ENCODE results near the gene DPY19L1.

The DPY19L1 gene

GRCh38 chr7:35021445-35021844 lies 15.8 kb downstream of the DPY19L1 start:
- H3K4me3 ChIP-seq: no peak overlapping the region
- H3K27ac ChIP-seq: no peak overlapping the region
- no peak for DNase-seq (ENCODE audit: low spot score)
- TF ChIP-seq CTCF (IDR thresholded peaks at IDR 0.05): no peak

GRCh38 chr7:35019801-35020200 lies 17.5 kb downstream of the DPY19L1 start:
- H3K27ac ChIP-seq: no peak overlapping the region
- TF ChIP-seq CTCF (IDR thresholded peaks at IDR 0.05): no peak
- DNase-seq (ENCODE audit: low spot score): no peak
- H3K4me3 ChIP-seq: no peak overlapping the region

- H3K27ac ChIP-seq: no peak overlapping the region
- TF ChIP-seq CTCF (IDR thresholded peaks at IDR 0.05): no peak
These were observed 18.0 kb downstream of the DPY19L1 start for GRCh38 chr7:35019179-35019729.

GRCh38 chr7:35015346-35015859 lies 21.9 kb downstream of the DPY19L1 start:
- Histone ChIP-seq H3K27ac (no peak overlapping the region), H3K4me3 (no peak overlapping the region)
- DNase-seq (ENCODE audit: low spot score): no peak
- no peak for TF ChIP-seq CTCF (IDR thresholded peaks at IDR 0.05)

More at GRCh38 chr7:35019179-35019729, 18.0 kb downstream of the DPY19L1 start:
- DNase-seq (ENCODE audit: low spot score): no peak
- H3K4me3 ChIP-seq: no peak overlapping the region

GRCh38 chr7:35012160-35012559 lies 25.1 kb downstream of the DPY19L1 start:
- no peak overlapping the region for H3K4me3 ChIP-seq
- H3K27ac ChIP-seq: no peak overlapping the region
- no peak for DNase-seq (ENCODE audit: low spot score)
- no peak for TF ChIP-seq CTCF (IDR thresholded peaks at IDR 0.05)

- Histone ChIP-seq H3K4me3 (no peak overlapping the region), H3K27ac (no peak overlapping the region)
- TF ChIP-seq CTCF (IDR thresholded peaks at IDR 0.05): no peak
These were observed 26.2 kb downstream of the DPY19L1 start for GRCh38 chr7:35011085-35011484.

GRCh38 chr7:35007768-35008167 lies 29.5 kb downstream of the DPY19L1 start:
- no peak overlapping the region for H3K4me3 ChIP-seq
- TF ChIP-seq CTCF (IDR thresholded peaks at IDR 0.05): no peak
- DNase-seq (ENCODE audit: low spot score): no peak
- H3K27ac ChIP-seq: no peak overlapping the region

More at GRCh38 chr7:35011085-35011484, 26.2 kb downstream of the DPY19L1 start:
- no peak for DNase-seq (ENCODE audit: low spot score)

Measured in coronary artery (tissue), 2 donors.